GM12891 (cell line): Measurements from ENCODE around the gene PLIN3.

ENCODE experiments used
- POLR2A ChIP-seq: IDR thresholded peaks from 2 replicates; pipeline ENCODE4 v1.6.1; 2011; ENCODE audit warnings: low read depth, low read length, control low read depth
- POLR2AphosphoS5 ChIP-seq: IDR thresholded peaks from 2 replicates; pipeline ENCODE4 v1.6.1; 2011; ENCODE audit warnings: low read depth, low read length, control low read depth
- TAF1 ChIP-seq: IDR thresholded peaks from 2 replicates; pipeline ENCODE4 v1.6.1; 2011; ENCODE audit warnings: low read depth, low read length, control low read depth

- no peak for TF ChIP-seq POLR2AphosphoS5
- TF ChIP-seq POLR2A: no peak; the same call in 1 of the 2 replicates
- TF ChIP-seq TAF1: no peak
These were observed 72.1 kb downstream of the PLIN3 start for GRCh38 chr19:4795400-4795799.
